Gastroesophageal sphincter (tissue), 4 donors: Measurements from ENCODE around the gene BCLAF3. TPM values are rescaled to one million over a fixed set of nuclear protein-coding genes. Genes with fewer than 3 reads are reported as not detected.

ENCODE experiments used
- ATAC-seq: fragments of 150-250 bp; one replicate; pipeline ENCODE4 v1.9.1; 2016; ENCODE audit warnings: mild to moderate bottlenecking, moderate library complexity
- H3K27ac ChIP-seq, 4 donors: fragments of 200-600 bp; sonication (generic) in 3 of 4; 1 replicate in 3 of 4; 2 replicates in 1 of 4; pipeline ENCODE4 v1.5.1; 2016 to 2019
- H3K27me3 ChIP-seq: fragments of 200-600 bp; sonication (generic); one replicate; pipeline ENCODE4 v1.5.1; 2019
- H3K36me3 ChIP-seq, 2 donors: fragments of 200-600 bp; sonication (generic); one replicate each; pipeline ENCODE4 v1.5.1; 2019; ENCODE audit warnings: control low read depth in 1 of 2
- H3K4me1 ChIP-seq, 3 donors: fragments of 200-600 bp; sonication (generic); 1 replicate in 2 of 3; 2 replicates in 1 of 3; pipeline ENCODE4 v1.5.1; 2016 to 2019; ENCODE audit warnings: control low read depth in 2 of 3
- H3K4me3 ChIP-seq, 2 donors: fragments of 200-600 bp; sonication (generic); one replicate each; pipeline ENCODE4 v1.5.1; 2019; ENCODE audit warnings: mild to moderate bottlenecking in 1 of 2, moderate library complexity in 1 of 2
- H3K9me3 ChIP-seq, 3 donors: fragments of 200-600 bp; sonication (generic); one replicate each; pipeline ENCODE4 v1.5.1; 2017 to 2019; ENCODE audit warnings: control low read depth in 2 of 3
- EP300 ChIP-seq: sonication (generic); formaldehyde crosslinking; IDR thresholded peaks from one replicate; pipeline ENCODE4 v1.6.1; 2017; ENCODE audit warnings: antibody characterized with exemption, mild to moderate bottlenecking
- POLR2A ChIP-seq, 2 donors: fragments of 450-650 bp; IDR thresholded peaks; one replicate each; pipeline ENCODE4 v1.6.1; 2017; ENCODE audit warnings: antibody characterized with exemption in 2 of 2, mild to moderate bottlenecking in 2 of 2, moderate library complexity in 1 of 2
- POLR2AphosphoS5 ChIP-seq: sonication (generic); formaldehyde crosslinking; IDR thresholded peaks from one replicate; pipeline ENCODE4 v1.6.1; 2017; ENCODE audit warnings: antibody characterized with exemption
- WGBS, 2 donors: methylation state at CpG; one replicate each; pipeline ENCODE4 v1.1.5; 2018; ENCODE audit warnings: low coverage in 1 of 2; 5-methylcytosine and 5-hydroxymethylcytosine counted together
- total RNA-seq, 4 donors: library from RNA; depleted of rRNA; stranded (reverse); fragments of >200 nt; gene quantifications; one replicate each; pipeline ENCODE4 v1.1.0, GENCODE V29; 2016
- TF ChIP-seq, protein P1 (sequence below), 4 experiments: fragments of 200-600 bp in 2 of 4; fragments of 450-650 bp in 2 of 4; sonication (generic) in 1 of 4; IDR thresholded peaks; one replicate each; pipeline ENCODE4 v1.5.1; 2017 to 2019; ENCODE audit warnings: antibody characterized with exemption in 4 of 4, mild to moderate bottlenecking in 2 of 4, moderate library complexity in 2 of 4

BCLAF3 gene
- 10 to 100 TPM in 1 of 4 donors, 1 to 10 TPM in 3; 5.9 to 22.6 (median 9.6) TPM for total RNA-seq

GRCh38 chrX:19990556-19991349, at the start of gene BCLAF3:
BCLAF3 (minus strand) TSS chrX:19991061; CDS start chrX:19970264, 20,797 bp downstream.
- no peaks in the 10 kb centered on the region for H3K9me3 ChIP-seq
- peak within 1 kb of the TSS; percentile 76 to 95 for H3K4me3 ChIP-seq
- H3K36me3 ChIP-seq = no peaks in the 10 kb centered on the region
- TF ChIP-seq POLR2A (IDR thresholded peaks at IDR 0.05) (no peak), POLR2AphosphoS5 (peak; percentile 26), EP300 (no peak)
- TF ChIP-seq, protein P1, sequence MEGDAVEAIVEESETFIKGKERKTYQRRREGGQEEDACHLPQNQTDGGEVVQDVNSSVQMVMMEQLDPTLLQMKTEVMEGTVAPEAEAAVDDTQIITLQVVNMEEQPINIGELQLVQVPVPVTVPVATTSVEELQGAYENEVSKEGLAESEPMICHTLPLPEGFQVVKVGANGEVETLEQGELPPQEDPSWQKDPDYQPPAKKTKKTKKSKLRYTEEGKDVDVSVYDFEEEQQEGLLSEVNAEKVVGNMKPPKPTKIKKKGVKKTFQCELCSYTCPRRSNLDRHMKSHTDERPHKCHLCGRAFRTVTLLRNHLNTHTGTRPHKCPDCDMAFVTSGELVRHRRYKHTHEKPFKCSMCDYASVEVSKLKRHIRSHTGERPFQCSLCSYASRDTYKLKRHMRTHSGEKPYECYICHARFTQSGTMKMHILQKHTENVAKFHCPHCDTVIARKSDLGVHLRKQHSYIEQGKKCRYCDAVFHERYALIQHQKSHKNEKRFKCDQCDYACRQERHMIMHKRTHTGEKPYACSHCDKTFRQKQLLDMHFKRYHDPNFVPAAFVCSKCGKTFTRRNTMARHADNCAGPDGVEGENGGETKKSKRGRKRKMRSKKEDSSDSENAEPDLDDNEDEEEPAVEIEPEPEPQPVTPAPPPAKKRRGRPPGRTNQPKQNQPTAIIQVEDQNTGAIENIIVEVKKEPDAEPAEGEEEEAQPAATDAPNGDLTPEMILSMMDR (IDR thresholded peaks at IDR 0.05) = peak; percentile 66 to 90 (median 80)
- H3K27ac ChIP-seq = peak within 1 kb of the TSS; percentile 65 to 84 (median 78)
- WGBS, 2 donors = no CpG with 5 or more reads among the region's 103 CpGs
- peak; percentile 96 for ATAC-seq
- H3K4me1 ChIP-seq = peaks cover 0 to 11% (median 0%) of the 10 kb centered on the region in 3 donors
- H3K27me3 ChIP-seq = no peaks in the 10 kb centered on the region

GRCh38 chrX:20038966-20039365, 48.1 kb upstream of the BCLAF3 start:
- H3K4me1 ChIP-seq = no peaks in the 10 kb centered on the region
- TF ChIP-seq POLR2AphosphoS5 = no peak
- TF ChIP-seq POLR2A (IDR thresholded peaks at IDR 0.05) = no peak
- TF ChIP-seq, protein P1 (IDR thresholded peaks at IDR 0.05) = no peak
- no peak for TF ChIP-seq EP300
- H3K9me3 ChIP-seq = no peaks in the 10 kb centered on the region
- no peak overlapping the region for H3K4me3 ChIP-seq
- H3K36me3 ChIP-seq = no peaks in the 10 kb centered on the region
- no peak overlapping the region for H3K27ac ChIP-seq
- no peak for ATAC-seq
- 77% methylated on average over 3 of the region's 3 CpGs; no CpG with 5 or more reads in 1 of the 2 donors for WGBS, 2 donors
- no peaks in the 10 kb centered on the region for H3K27me3 ChIP-seq

DNA sequence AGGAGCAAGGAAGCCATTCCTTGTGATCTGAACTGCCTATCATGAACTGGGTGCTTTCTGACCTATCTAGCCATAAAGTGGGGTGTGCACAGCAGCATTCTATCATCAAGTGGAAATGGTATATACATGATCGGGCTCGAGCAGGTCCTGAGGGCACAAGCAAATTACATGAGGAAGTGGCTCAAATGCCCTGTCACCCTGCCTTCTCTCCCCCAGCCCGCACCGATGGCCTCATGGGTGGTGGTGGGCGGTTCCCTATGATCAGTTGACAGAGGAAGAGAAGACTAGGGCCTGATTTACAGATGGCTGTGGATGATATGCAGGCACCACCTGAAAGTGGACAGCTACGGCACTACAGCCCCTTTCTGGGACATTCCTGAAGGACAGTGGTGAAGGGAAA, 46.3 kb upstream of the BCLAF3 start:
- no peaks in the 10 kb centered on the region for H3K9me3 ChIP-seq
- H3K36me3 ChIP-seq = no peaks in the 10 kb centered on the region
- ATAC-seq = no peak
- H3K27ac ChIP-seq = no peak overlapping the region
- 60 to 92% methylated on average over 1 to 4 of the region's 6 CpGs for WGBS, 2 donors
- H3K4me1 ChIP-seq = no peaks in the 10 kb centered on the region
- H3K4me3 ChIP-seq = no peak overlapping the region
- H3K27me3 ChIP-seq = no peaks in the 10 kb centered on the region
- TF ChIP-seq POLR2AphosphoS5 = no peak
- no peak for TF ChIP-seq POLR2A (IDR thresholded peaks at IDR 0.05)
- TF ChIP-seq, protein P1 (IDR thresholded peaks at IDR 0.05) = no peak
- TF ChIP-seq EP300 = no peak

DNA sequence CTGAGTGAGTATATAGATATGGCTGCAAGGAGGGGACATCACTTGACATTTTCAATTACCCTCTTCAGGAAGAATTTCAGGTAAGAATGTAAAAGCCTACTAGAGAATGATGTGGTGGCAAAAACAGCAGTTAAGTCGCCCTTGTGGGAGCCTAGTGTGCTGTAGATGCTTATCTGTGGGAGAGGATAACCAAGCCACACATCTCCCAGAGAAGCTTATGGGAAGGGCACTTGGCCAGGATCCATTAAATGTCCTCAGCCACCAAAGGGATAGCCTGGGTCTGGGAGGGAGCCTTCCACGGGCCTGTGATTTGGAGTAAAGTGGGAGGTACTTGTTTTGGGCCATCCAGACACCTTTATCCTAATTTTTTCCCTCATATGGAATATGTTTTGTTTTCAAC, 41.3 kb upstream of the BCLAF3 start:
- Histone ChIP-seq H3K4me1 (no peaks in the 10 kb centered on the region), H3K36me3 (no peaks in the 10 kb centered on the region), H3K4me3 (no peak overlapping the region), H3K27me3 (no peaks in the 10 kb centered on the region), H3K27ac (no peak overlapping the region), H3K9me3 (no peaks in the 10 kb centered on the region)
- no peak for TF ChIP-seq EP300
- TF ChIP-seq POLR2A (IDR thresholded peaks at IDR 0.05) = no peak
- TF ChIP-seq, protein P1 (IDR thresholded peaks at IDR 0.05) = no peak
- TF ChIP-seq POLR2AphosphoS5 = no peak
- 40 to 67% methylated on average over 2 of the region's 2 CpGs for WGBS, 2 donors
- ATAC-seq = no peak

- H3K36me3 ChIP-seq = no peaks in the 10 kb centered on the region
- WGBS, 2 donors = 27 to 73% methylated on average over 2 of the region's 2 CpGs
- H3K27me3 ChIP-seq = no peaks in the 10 kb centered on the region
- H3K4me3 ChIP-seq = no peak overlapping the region
- no peaks in the 10 kb centered on the region for H3K4me1 ChIP-seq
- no peak for ATAC-seq
- TF ChIP-seq EP300 = no peak
- TF ChIP-seq, protein P1 (IDR thresholded peaks at IDR 0.05) = no peak
- TF ChIP-seq POLR2AphosphoS5 = no peak
- TF ChIP-seq POLR2A (IDR thresholded peaks at IDR 0.05) = no peak
- no peaks in the 10 kb centered on the region for H3K9me3 ChIP-seq
- H3K27ac ChIP-seq = no peak overlapping the region
These were observed 38.9 kb upstream of the BCLAF3 start for GRCh38 chrX:20029728-20030127.
